Stimulated activated CD4-positive, alpha-beta T cell treated with anti-CD3 and anti-CD28 coated beads, Interleukin-12 subunit alpha, Interleukin-12 subunit beta, amount 100 ng/mL, for 4 hours (primary cell): Measurements from ENCODE around the gene BUB3.
A peak's percentile ranks its signal among the peaks of the same experiment; 100 is the strongest.

Experiments
- DNase-seq: peaks from one replicate; pipeline ENCODE4 v3.0.0-alpha.2; 2020

Gene BUB3, protein sequence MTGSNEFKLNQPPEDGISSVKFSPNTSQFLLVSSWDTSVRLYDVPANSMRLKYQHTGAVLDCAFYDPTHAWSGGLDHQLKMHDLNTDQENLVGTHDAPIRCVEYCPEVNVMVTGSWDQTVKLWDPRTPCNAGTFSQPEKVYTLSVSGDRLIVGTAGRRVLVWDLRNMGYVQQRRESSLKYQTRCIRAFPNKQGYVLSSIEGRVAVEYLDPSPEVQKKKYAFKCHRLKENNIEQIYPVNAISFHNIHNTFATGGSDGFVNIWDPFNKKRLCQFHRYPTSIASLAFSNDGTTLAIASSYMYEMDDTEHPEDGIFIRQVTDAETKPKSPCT

DNA sequence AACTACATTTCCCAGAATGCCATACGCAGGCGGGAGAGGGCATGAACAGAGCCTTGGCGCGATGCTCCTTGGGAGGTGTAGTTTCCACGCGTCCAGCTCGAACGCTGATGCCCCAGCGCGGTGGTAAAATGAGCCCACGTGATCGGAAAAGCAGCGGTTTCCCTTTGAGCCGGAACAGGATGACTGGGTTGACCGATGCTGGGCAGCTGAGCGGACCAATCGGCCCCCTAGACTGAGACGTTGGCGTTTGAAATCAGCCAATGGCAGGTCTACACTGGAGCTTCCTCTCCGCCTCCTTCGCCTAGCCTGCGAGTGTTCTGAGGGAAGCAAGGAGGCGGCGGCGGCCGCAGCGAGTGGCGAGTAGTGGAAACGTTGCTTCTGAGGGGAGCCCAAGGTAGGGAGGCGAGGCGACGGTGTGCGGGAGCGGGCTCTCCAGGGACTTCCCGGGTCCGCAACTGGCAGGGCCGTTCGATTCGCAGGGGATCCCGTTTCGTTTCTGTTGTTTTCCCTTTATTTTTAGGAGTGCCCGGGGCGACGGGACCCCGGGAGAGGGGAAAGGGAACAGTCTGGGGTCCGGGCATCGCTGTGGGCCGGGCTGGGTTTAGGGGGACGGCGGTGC lies at the start of gene BUB3:
Gene BUB3, plus strand, starts transcription at position 311 of the 619 bp plus-strand sequence. CDS start 516 bp downstream, outside the sequence.
- peak; percentile 90 for DNase-seq

DNA sequence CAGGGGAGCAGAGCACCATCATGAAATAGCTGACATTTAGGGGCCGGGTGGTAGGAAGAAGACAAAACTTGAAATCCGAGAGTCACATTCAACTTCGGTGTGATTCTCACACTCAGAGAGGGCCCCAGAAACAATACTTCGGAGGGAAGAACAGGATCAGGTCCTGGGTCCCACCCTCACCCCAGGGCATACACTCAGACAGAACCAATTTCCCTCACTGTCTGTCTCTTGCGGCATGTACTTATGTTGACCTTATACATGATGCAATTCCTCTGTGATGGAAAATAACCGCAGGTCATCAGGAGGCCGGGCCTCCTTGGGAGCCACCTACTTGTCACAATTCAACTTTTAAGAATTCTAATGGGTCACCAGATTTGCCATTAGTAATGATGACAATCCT lies 44.7 kb upstream of the BUB3 start:
- DNase-seq = no peak

DNA sequence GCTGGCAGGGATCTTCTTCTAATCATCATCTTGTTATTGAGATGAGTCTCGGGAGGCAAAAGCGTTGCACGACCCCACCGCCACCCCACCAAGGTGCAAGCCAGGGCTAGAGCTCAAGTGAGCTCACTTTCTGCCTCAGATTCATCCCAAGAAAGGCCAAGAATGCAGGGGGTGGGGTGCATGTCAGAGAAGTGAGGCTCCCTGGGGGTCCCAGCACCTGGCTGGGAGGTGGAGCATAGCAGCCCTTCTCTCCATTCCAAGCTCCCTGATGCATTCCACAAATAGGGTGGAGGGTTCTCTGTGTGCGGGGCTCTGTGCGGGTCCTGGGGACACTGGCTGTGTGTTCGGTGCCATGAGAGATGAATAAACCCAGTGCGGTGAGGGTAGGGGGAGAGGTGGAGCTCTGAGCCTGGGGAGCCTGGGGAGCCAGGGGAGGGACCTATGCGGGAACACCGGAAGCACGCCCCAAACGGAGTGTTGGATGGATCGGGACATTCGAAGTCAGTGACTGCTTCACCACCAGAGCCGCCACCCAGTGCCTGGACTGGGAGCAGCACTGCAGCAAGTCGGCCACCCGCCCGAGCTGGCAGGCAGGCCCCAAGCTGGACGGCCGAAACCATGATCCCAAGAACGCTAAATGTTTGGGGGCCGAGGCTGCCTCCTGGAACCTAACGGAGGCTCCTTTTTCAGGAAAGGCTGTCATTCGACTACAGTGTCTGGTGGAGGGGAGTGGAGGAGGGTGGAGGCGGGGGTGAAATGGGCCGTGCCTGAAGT lies 36.4 kb upstream of the BUB3 start:
- DNase-seq = no peak

DNA sequence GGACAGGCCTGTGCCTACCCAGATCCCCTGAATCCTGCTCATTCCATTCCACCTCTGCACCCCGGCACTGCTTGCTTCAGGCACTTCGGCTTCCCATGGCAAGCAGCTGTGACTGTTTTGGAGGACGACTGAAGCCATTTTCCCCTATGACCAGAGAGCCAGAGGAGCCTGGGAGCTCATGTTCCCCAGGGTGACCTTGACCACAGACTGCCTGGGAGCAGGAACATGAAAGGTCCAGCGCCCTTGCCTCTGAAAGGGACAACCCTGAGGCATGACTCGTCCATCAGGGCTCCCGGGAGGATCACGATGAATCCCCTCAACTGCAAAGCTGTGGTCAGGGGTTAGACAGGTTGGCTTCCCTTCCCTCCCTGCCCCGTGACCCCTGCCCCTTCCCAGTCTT lies 35.1 kb upstream of the BUB3 start:
- DNase-seq = no peak

DNA sequence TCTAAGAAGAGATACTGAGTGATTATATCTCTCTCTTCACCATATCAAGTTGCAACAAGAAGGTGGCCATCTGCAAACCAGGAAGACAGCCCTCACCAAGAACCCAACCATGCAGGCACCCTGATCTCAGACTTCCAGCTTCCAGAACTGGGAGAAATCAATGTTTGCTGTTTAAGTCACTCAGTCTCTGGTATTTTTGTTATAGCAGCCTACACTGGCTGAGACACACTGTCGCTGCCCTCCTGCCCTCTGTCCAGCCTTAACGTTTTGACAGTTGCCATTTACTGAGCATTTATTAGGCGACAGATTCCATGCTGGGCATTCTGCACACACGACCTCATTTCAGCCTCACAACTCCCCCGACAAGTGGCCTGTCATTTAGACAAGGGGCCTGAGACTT lies 28.0 kb upstream of the BUB3 start:
- DNase-seq = no peak

DNA sequence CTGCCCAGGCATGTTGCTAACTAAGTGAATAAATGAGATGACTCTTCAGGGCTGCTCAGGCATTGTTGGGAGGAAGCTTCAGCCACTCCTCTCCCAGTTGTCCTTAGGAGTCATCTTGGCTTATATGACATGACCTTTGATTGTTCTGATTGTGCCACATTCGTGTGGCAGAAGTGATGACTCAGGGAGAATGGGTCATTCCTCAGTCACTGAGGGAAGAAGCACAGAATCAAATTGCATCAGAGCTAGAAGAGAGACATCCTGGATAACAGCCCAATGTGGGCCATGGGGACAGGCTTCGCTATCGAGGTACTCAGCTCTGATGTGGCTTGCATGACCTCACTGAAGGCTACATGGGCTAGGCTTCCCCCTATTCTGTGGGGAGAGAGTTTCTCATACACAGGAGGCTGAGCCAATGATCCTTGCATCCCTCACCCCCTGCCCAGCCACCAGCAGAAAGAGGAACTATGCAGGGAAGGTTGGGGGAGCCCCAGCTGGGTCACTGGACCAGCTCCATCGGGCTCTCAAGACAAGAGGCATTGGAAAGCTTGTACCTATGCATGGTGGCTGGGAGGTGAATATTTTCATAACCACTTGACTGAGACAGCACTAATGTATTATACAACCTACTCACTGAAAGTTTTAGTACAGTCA lies 24.5 kb upstream of the BUB3 start:
- no peak for DNase-seq

DNA sequence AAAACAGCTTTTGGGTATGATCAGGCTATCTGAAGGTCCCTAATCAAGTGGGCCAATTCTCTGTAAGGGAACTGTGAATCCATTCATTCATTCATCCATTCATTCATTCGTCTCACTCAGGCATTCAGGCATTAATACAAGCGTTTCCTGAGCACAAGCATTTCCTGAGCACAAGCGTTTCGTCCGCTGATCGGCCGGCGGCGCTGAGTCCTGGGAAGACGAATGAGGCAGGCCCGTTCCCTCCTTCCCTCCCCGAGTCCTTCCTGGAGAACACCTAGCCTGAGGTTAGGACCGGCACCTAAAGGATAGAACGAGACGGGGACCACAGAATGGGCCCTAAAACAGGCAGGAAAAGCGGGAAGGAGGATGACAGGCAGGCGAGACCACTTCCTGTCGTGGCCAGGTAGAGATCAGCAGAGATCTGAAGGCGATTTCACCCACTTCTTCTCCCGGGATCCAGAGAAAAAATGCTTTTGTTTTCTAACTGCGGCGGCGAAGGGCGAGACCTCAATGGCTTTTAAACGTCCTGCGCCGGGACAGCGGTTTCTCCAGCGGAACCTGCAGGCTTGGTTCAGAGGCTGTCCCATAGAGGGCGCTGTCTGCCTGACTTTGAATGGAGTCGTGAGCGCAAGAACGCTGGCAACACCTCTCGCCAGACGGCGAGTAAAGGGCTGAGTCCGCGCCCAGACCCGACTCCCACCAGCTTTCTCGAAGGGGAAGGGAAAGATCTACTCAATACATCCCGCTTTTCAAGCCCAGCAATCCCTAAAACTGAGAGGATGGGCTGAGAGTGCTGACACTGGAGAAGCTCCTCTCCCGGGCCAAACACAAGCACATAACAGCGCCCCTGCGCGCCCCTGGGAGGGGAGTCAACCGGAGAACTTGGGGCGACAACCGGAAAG lies 21.4 kb upstream of the BUB3 start:
- peak; percentile 87 for DNase-seq

DNA sequence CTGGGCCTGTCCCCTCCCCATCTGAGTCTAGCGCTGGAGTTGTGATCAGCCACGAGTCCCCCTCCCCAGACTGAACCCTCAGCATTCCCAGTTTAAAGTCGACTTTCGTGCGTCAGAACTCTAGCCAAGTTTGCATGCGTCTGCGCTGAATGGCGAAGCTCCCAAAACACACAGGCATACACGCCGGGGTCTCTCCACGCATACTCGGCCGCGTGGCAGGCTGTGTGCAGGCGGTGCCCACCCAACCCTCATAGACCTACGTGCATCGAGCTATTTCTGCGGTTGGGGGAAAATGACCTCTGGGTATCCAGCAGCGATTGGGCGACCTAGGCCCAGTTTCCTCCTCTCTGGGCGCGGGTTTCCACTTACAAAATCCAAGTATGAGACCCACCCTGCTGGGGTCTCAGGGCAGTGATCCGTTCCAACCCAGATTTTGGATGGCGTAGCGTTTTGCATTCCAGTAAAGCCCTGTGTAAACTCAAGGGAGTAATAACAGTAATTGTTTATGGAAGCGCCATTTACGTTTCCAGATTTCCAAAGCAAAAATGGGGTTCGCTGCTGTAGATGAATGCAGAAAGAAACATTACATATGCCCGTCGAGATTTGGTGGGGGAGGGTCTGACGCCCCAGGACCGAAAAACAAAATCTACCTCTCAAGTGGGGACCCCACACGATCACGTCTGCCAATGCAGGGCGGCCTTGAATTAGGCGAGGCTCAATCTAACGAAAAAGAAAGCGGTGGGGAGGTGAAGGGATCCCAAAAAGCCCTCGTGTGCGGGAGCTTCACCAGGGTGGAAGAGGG lies 20.5 kb upstream of the BUB3 start:
- no peak for DNase-seq

DNA sequence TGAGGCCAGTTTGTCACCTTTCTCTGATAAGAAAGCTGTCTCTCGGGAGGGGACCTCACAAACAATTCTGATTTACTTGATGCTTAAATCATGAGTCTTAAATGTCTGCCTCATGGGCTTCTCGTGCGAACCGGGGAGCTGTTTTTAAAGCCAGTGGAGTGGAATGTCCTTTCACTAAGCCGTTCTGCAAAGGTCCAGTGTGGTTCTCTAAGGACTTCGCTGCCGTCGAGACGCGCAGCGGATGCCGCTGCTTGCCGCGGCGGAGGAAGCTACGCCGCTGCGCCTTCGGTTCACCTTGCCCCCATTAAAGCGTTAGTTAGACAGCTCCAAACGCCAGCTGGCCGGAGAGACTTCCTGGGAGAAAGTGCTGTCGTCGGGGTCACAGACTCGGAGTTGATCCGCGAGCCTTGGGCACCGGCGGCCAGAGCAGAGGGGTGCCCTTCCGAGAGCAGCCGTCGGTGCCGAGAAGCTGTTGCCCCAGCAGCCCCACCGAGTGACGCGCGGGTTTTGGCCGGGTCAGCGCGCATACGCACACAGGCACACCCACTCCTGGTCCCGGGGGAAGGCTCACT lies 19.8 kb upstream of the BUB3 start:
- no peak for DNase-seq

DNA sequence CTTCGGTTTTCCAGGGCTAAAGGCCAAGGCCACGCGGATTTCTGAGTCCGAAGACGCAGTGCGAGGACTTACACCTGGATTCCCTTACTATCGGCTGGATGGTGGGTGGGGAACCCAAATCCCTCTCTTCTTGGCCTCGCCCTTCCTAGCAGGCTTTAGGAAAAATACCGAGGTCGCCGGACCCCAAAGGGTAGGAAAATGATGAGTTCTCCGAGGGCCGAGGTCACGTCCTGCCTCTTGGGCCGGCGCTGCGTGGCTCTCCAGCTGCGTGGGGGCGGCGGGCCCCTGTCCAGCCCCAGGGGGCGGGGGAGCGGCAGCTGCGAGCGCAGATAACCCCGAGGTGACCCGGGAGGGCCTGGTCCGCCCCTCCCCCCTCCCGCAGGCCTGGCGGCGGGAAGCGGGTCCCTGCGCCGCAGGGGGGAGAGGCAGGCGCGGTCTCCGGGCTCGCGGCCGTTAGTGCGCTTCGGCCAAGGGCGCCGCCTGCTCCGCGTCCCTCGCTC lies 19.2 kb upstream of the BUB3 start:
- no peak for DNase-seq

DNA sequence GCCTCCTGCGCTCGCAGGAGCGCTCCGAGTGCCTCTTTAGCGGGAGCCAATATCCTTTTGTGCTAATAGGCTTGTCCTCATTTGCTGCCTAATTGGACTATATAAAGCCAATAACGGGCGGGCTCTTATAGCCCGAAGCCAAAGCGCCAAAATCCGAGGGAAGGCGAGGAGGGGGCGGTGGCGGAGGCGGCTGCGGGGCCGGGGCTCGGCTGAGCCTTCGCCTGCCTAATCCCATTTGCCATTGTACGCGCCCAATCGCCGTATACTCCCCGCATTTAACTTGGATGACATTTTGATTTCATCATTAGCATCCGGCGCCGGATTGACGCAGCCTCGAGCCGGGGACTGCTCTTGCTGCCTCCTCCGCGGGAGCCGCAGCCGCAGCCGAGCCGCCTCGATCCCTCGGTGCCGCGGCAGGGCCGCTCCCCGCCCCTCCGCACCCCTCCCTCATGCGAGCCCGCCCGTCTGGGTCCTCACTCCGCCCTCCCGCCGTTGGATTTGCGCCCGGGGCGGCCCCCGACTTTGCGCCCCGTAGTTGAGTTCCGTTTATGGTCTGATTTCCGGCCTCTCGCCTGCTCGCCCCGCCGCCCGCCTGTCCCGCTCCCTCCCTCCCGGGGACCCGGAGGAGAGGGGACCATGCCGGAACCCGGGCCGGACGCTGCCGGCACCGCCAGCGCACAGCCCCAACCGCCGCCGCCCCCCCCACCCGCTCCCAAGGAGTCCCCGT lies 18.6 kb upstream of the BUB3 start, which contains the start of gene HMX3:
Gene HMX3, plus strand, starts transcription at position 556 of the 727 bp plus-strand sequence. Its CDS starts 81 bp downstream, at position 637.
- no peak for DNase-seq

DNA sequence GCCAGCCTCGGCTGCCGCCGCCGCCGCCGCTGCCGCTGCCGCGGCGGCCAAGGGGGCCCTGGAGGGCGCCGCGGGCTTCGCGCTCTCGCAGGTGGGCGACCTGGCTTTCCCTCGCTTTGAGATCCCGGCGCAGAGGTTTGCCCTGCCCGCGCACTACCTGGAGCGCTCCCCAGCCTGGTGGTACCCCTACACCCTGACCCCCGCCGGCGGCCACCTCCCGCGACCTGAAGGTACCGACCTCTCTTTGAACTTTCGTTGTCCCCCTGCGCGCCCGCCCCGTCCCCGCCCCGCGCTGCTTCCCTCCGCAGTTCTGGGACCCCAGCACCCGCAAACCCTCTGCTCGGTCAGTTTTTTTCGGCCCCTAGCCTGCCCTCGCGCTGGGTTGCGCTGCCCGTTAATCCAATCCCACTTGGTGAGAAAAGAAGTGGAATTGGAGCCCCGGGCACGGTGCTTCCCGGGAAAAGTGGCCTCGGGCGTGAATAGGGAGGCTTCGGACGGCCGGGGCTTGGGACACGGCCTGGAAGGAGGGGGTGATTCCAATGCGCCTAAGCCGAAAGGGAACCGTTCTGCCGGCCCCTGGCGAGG lies 17.9 kb upstream of the BUB3 start:
- DNase-seq = no peak

DNA sequence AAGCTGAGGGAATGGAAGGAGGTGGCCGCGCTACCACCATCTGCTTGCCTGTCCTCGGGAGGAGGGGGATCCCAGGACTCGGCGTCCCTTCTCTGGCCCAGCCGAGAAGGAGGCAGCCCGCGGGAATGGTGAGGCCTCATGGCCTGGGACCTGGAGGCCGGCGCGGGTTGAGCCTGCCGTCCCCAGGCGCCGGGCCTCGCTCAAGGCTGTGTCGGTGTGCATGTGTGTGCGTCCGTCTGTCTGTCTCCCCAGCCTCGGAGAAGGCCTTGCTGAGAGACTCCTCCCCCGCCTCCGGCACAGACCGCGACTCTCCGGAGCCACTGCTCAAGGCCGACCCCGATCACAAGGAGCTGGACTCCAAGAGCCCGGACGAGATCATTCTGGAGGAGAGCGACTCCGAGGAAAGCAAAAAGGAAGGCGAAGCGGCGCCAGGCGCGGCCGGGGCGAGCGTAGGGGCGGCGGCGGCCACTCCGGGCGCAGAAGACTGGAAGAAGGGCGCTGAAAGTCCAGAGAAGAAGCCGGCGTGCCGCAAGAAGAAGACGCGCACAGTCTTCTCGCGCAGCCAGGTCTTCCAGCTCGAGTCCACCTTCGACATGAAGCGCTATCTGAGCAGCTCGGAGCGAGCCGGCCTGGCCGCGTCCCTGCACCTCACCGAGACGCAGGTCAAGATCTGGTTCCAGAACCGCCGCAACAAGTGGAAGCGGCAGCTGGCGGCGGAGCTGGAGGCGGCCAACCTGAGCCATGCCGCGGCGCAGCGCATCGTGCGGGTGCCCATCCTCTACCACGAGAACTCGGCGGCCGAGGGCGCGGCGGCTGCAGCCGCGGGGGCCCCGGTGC lies 17.2 kb upstream of the BUB3 start:
- DNase-seq = no peak

DNA sequence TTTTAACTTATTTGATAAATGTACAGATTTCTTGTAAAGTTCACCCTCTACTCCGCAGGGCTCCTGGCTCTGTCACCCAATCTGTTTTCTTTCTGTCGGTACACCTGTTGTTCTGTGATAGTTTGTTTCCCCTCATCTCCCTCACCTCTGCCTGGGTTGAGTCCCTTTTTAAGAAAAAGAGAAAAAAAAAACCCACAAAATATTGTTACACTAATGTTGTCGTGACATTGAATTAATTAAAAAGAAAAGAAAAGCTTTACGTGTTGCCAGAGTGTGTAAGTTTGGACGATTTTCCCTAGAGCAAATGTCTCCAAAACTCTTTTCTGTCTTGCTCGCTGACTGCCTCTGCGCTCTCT lies 15.1 kb upstream of the BUB3 start:
- DNase-seq = no peak

DNA sequence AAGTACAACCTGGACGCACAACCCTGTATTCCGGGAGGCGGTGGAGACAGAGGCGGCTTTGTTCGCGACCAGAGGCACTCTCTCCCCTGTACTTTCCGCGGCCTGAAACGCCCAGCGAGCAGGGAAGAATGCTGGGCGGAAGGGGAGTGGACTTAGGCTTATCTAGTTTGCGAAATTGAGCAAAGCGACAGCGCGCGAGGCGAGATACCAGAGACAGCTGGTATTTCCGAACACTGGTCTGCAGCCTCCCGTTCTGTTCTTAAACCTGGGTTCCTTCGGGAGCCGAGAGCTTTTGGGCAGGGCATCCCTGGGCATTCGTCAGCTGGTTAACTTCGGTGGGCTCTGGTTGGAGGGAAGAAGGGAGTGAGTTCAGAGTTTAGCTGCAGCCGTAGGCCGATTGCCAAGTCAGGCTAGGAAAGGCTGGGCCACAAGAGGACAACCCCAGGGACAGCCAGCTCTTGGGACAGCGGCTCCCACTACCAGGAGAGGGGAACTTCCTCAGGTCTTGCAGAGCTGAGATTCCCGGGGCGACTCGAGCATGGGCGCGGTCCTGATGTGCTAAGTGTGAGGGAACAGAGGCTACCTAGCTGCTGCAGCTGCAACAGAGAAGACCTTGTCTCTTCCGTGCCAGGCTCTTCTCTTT lies 14.6 kb upstream of the BUB3 start:
- DNase-seq = no peak

DNA sequence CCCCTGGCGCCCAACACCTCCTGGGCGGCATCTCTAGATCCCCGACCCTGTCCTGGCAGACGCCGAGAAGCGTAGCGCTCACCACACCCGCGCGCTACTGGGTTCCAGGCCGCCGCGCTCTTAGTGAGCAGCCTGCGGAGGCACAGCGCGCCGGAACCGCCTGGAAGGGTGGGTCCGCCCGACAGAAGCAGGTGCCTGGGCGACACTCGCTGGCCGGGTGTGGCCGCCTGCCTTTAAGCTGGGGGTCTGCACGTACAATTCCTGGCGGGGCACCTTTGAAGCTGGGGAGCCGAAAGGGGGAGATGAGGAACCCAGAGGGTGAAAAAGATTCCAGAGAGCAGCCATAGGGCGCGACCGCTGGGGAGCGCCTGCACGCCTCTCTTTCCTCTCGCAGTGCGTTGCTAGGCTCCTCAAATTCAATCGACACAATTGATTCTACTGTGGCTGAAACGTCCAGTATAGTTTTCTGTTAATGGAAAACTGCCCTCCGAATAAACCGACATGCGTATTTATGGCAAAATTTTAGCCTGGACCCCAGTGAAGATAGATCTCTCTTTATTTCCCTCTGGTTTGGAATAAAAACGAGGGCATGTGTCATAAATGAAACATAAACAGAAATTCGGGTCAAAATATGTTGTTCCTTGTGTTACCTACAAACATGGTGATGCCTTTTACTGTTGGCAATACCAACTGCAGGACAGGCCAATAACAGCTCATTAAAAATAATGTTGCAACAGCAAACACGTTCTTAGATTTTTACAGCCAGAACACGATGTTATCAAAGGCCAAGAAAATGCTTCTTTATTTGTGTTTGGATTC lies 13.8 kb upstream of the BUB3 start:
- no peak for DNase-seq

DNA sequence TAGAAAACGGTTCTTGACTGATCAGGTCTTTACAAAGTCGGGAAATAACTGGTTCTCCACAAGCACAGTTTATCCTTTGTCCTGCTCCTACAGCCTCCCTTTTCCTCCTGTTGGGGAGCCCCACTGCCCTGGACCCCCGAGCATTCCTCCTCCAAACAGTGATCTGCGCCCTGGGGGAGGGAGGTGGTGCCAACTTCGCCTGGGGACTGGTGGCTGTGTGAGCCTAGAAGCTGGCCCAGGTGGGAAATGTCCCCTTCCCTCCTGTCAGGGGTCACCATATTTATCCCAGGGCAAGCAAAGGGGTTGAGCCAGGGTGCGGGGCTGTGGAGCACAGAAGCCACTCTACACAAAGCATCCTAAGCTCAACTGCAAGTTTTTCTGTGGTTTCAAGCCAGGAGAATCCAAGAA lies 13.2 kb upstream of the BUB3 start:
- no peak for DNase-seq
